Activated T-cell treated with anti-CD3 and anti-CD28 coated beads, Interleukin-2, amount 50 U/mL, for 24 hours (primary cell): Measurements from ENCODE around the gene CDCA4.
"Not testable (repeated sequence)": the region's sequence is repeated elsewhere in the genome, so short reads cannot be mapped to it uniquely, and the experiment has no call there.

ENCODE experiments used
- DNase-seq: peaks from one replicate; pipeline ENCODE4 v3.0.0-alpha.2; 2020
- H3K27ac Mint-ChIP-seq: 2 replicates; pipeline ENCODE4 v1.8.0; 2020; ENCODE audit warnings: mild to moderate bottlenecking, mixed read lengths
- H3K27me3 Mint-ChIP-seq: 2 replicates; pipeline ENCODE4 v1.8.0; 2020; ENCODE audit warnings: mixed read lengths
- H3K36me3 Mint-ChIP-seq: 2 replicates; pipeline ENCODE4 v1.8.0; 2020; ENCODE audit warnings: low read depth, mixed read lengths
- H3K4me1 Mint-ChIP-seq: 2 replicates; pipeline ENCODE4 v1.8.0; 2020; ENCODE audit warnings: low read depth, mixed read lengths
- H3K4me3 Mint-ChIP-seq: 2 replicates; pipeline ENCODE4 v1.8.0; 2020; ENCODE audit warnings: mild to moderate bottlenecking, moderate library complexity, mixed read lengths
- H3K9me3 Mint-ChIP-seq: 2 replicates; pipeline ENCODE4 v1.8.0; 2020; ENCODE audit warnings: mixed read lengths

The CDCA4 gene

GRCh38 chr14:105050551-105050897, 29.6 kb upstream of the CDCA4 start:
- DNase-seq, result no peak
- no peak overlapping the region for H3K4me3 Mint-ChIP-seq
- peaks cover 66% of the 10 kb centered on the region for H3K36me3 Mint-ChIP-seq
- H3K4me1 Mint-ChIP-seq, result peaks cover 13% of the 10 kb centered on the region
- H3K27ac Mint-ChIP-seq, result no peak overlapping the region
- H3K27me3 Mint-ChIP-seq, result no peaks in the 10 kb centered on the region
- H3K9me3 Mint-ChIP-seq, result no peaks in the 10 kb centered on the region

- Mint-ChIP-seq H3K4me1 (peaks cover 13% of the 10 kb centered on the region), H3K4me3 (no peak overlapping the region), H3K27ac (peak overlapping the region; percentile 33), H3K36me3 (peaks cover 60% of the 10 kb centered on the region), H3K9me3 (no peaks in the 10 kb centered on the region), H3K27me3 (peaks cover under 1% of the 10 kb centered on the region)
- no peak for DNase-seq
Observed at GRCh38 chr14:105049753-105050550, 29.1 kb upstream of the CDCA4 start.

- Mint-ChIP-seq H3K27ac (no peak overlapping the region), H3K9me3 (no peaks in the 10 kb centered on the region), H3K27me3 (peaks cover 10% of the 10 kb centered on the region), H3K4me3 (no peak overlapping the region), H3K4me1 (peaks cover 13% of the 10 kb centered on the region), H3K36me3 (peaks cover 40% of the 10 kb centered on the region)
- DNase-seq, result no peak
Observed at GRCh38 chr14:105047283-105048016, 26.6 kb upstream of the CDCA4 start.

- Mint-ChIP-seq H3K4me3 (no peak overlapping the region), H3K27me3 (peaks cover 10% of the 10 kb centered on the region), H3K9me3 (no peaks in the 10 kb centered on the region), H3K36me3 (peaks cover 36% of the 10 kb centered on the region), H3K27ac (no peak overlapping the region), H3K4me1 (peaks cover 13% of the 10 kb centered on the region)
- no peak for DNase-seq
Observed at GRCh38 chr14:105046891-105047282, 26.0 kb upstream of the CDCA4 start.

DNA sequence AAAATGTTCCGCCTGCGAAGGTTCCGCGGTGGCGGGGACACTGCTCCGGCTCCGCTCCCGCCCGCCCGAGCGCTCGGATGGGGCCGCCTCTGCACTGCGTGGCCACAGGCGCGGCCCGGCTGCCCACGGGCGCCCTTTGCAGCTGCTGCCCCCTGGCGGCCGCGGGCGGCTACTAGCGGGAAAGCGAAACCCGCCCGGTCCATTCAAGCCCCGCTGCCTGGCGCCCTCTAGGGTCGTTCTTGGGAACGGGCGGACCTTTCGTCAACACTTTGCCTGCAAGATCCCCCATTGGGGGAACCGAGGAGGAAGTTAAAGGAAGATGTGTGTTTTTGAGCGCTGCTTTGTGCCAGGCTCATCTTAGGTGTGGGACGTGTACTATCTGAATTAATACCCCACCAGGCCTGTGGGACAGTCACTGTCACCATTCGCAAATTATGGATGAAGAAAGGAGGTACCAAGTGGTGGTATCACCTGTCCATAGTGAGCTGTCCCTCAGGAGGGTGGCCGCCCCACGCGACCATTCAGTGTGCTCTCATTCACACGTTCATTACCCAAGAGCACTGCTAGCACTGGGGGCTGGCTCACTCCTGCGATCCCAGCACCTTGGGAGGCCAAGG, 24.9 kb upstream of the CDCA4 start:
- peaks cover 13% of the 10 kb centered on the region for H3K4me1 Mint-ChIP-seq
- H3K9me3 Mint-ChIP-seq, result no peaks in the 10 kb centered on the region
- peaks cover 26% of the 10 kb centered on the region for H3K36me3 Mint-ChIP-seq
- no peak overlapping the region for H3K4me3 Mint-ChIP-seq
- peak; percentile 95 for DNase-seq
- H3K27me3 Mint-ChIP-seq, result peaks cover 10% of the 10 kb centered on the region
- no peak overlapping the region for H3K27ac Mint-ChIP-seq

- no peak overlapping the region for H3K4me3 Mint-ChIP-seq
Observed at GRCh38 chr14:105043641-105044040, 22.8 kb upstream of the CDCA4 start.

DNA sequence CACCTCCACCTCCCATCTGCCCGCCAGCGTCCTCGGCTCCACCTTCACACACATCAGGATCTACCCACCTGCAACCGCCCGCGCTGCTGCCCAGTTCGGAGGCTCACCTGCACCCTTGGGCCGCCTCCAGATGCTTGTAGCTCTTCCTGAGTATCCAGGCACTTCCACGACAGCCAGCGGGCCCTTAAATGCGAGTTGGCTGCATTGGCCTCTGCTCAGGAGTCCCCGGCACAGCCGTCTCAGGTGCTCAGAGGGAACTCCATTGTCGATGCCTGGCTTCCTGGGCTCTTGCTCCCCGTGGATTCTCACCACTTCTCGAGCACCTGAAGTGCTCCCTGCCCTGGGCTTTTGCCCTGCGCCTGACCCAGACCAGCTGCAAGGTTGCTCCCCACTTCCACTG, 21.9 kb upstream of the CDCA4 start:
- H3K27ac Mint-ChIP-seq, result no peak overlapping the region
- no peak for DNase-seq
- H3K4me1 Mint-ChIP-seq, result peaks cover 13% of the 10 kb centered on the region
- H3K27me3 Mint-ChIP-seq, result peaks cover 10% of the 10 kb centered on the region
- H3K9me3 Mint-ChIP-seq, result no peaks in the 10 kb centered on the region
- H3K4me3 Mint-ChIP-seq, result no peak overlapping the region
- H3K36me3 Mint-ChIP-seq, result peaks cover under 1% of the 10 kb centered on the region

More at GRCh38 chr14:105043641-105044040, 22.8 kb upstream of the CDCA4 start:
- DNase-seq, result no peak
- no peaks in the 10 kb centered on the region for H3K9me3 Mint-ChIP-seq
- no peak overlapping the region for H3K27ac Mint-ChIP-seq
- peaks cover 10% of the 10 kb centered on the region for H3K27me3 Mint-ChIP-seq
- peaks cover 5% of the 10 kb centered on the region for H3K36me3 Mint-ChIP-seq
- peaks cover 13% of the 10 kb centered on the region for H3K4me1 Mint-ChIP-seq

- no peaks in the 10 kb centered on the region for H3K9me3 Mint-ChIP-seq
- DNase-seq, result no peak
- H3K4me3 Mint-ChIP-seq, result no peak overlapping the region
- no peaks in the 10 kb centered on the region for H3K36me3 Mint-ChIP-seq
- H3K27me3 Mint-ChIP-seq, result peaks cover 10% of the 10 kb centered on the region
- peak overlapping the region; percentile 55 for H3K27ac Mint-ChIP-seq
- H3K4me1 Mint-ChIP-seq, result peaks cover 13% of the 10 kb centered on the region
Observed at GRCh38 chr14:105041841-105042765, 21.2 kb upstream of the CDCA4 start.

- no peak overlapping the region for H3K4me3 Mint-ChIP-seq
- H3K27ac Mint-ChIP-seq, result no peak overlapping the region
- no peaks in the 10 kb centered on the region for H3K36me3 Mint-ChIP-seq
Observed at GRCh38 chr14:105039458-105040205, 18.7 kb upstream of the CDCA4 start.

GRCh38 chr14:105035616-105036015, 14.7 kb upstream of the CDCA4 start:
- peaks cover 12% of the 10 kb centered on the region for H3K27me3 Mint-ChIP-seq
- not testable (repeated sequence) for H3K4me1 Mint-ChIP-seq

More at GRCh38 chr14:105039458-105040205, 18.7 kb upstream of the CDCA4 start:
- Mint-ChIP-seq H3K27me3 (peaks cover 6% of the 10 kb centered on the region), H3K9me3 (no peaks in the 10 kb centered on the region), H3K4me1 (peaks cover 3% of the 10 kb centered on the region)
- no peak for DNase-seq

DNA sequence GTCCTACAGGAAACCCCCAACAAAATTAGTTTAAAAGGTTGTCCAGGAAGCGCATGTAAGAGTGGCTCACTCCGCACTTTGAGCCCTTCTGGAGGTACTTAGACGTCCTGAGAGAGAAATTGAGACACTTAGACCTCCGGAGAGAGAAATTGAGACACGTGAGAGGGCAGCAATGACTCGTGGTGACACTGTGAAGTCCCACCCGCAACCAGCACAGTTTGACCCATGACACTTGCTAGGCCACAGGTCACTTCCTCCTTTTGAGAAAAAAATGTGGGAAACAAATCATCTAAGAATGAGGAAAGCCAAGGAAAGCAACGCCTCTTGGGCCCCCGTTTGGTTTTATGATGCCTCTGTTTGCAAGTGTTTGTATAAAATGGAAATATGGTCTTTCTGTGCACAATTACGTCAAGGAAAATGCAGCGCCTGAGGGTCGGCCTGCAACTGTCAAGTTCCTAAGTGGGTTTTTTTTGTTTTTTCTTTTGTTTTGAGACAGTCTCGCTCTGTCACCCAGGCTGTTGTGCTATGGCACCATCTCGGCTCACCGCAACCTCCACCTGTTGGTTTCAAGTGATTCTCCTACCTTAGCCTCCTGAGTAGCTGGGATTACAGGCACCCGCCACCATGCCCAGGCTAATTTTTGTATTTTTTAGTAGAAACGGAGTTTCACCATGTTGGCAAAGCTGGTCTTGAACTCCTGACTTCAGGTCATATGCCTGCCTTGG, 13.6 kb upstream of the CDCA4 start:
- DNase-seq, result no peak
- Mint-ChIP-seq H3K9me3 (no peaks in the 10 kb centered on the region), H3K4me1 (peaks cover 6% of the 10 kb centered on the region), H3K27ac (no peak overlapping the region), H3K36me3 (no peaks in the 10 kb centered on the region), H3K27me3 (peaks cover 12% of the 10 kb centered on the region), H3K4me3 (no peak overlapping the region)

More at GRCh38 chr14:105035616-105036015, 14.7 kb upstream of the CDCA4 start:
- not testable (repeated sequence) for H3K27ac Mint-ChIP-seq, DNase-seq, H3K36me3 Mint-ChIP-seq, H3K9me3 Mint-ChIP-seq, H3K4me3 Mint-ChIP-seq

DNA sequence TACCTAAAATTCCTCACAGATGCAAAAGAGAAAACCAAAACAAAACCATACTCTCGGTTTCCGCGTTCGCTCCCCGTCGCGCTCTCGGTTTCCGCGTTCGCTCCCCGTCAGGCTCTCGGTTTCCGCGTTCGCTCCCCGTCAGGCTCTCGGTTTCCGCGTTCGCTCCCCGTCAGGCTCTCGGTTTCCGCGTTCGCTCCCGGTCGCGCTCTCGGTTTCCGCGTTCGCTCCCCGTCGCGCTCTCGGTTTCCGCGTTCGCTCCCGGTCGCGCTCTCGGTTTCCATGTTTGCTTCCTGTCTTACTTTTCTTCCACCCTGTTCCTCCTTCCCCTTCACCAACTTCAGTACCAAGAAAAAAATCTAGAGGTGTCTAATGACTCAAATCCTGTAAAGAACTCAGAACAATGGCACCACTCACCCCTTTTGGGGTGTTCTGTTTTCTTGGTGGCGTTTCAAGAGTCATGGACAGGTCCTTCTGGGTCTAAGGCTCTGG, 12.6 kb upstream of the CDCA4 start:
- peaks cover 13% of the 10 kb centered on the region for H3K27me3 Mint-ChIP-seq
- not testable (repeated sequence) for H3K9me3 Mint-ChIP-seq, H3K27ac Mint-ChIP-seq, H3K4me1 Mint-ChIP-seq, DNase-seq, H3K36me3 Mint-ChIP-seq, H3K4me3 Mint-ChIP-seq

GRCh38 chr14:105032451-105032901, 11.6 kb upstream of the CDCA4 start:
- not testable (repeated sequence) for H3K4me3 Mint-ChIP-seq, H3K9me3 Mint-ChIP-seq
- peaks cover 15% of the 10 kb centered on the region for H3K27me3 Mint-ChIP-seq

More at GRCh38 chr14:105032451-105032901, 11.6 kb upstream of the CDCA4 start:
- H3K27ac Mint-ChIP-seq, DNase-seq, H3K36me3 Mint-ChIP-seq, H3K4me1 Mint-ChIP-seq: not testable (repeated sequence)
